GM12864 (cell line): ENCODE measurements around the gene TMEM33.

ENCODE experiments used
- DNase-seq: peaks from one replicate; pipeline ENCODE4 v3.0.0-alpha.2; 2011; ENCODE audit warnings: low read depth
- H3K4me3 ChIP-seq: 2 replicates; pipeline ENCODE4 v1.5.1; 2011; ENCODE audit warnings: mild to moderate bottlenecking, low read depth, low read length, control low read depth
- CTCF ChIP-seq: IDR thresholded peaks from 2 replicates; pipeline ENCODE4 v1.5.1; 2011; ENCODE audit warnings: low read depth, mild to moderate bottlenecking, moderate library complexity, low read length, control low read depth, inconsistent platforms; ENCODE audit errors: missing control alignments

The TMEM33 gene

GRCh38 chr4:41963105-41963504 lies 27.9 kb downstream of the TMEM33 start:
- no peak overlapping the region for H3K4me3 ChIP-seq
- TF ChIP-seq CTCF = peak; percentile 21
- DNase-seq = no peak

GRCh38 chr4:41964401-41964800 lies 29.2 kb downstream of the TMEM33 start:
- H3K4me3 ChIP-seq = no peak overlapping the region
- no peak for DNase-seq
- no peak for TF ChIP-seq CTCF

GRCh38 chr4:41967392-41967791 lies 32.2 kb downstream of the TMEM33 start:
- TF ChIP-seq CTCF = no peak
- no peak for DNase-seq
- H3K4me3 ChIP-seq = no peak overlapping the region

GRCh38 chr4:41969671-41970070 lies 34.4 kb downstream of the TMEM33 start:
- no peak for TF ChIP-seq CTCF
- no peak overlapping the region for H3K4me3 ChIP-seq
- no peak for DNase-seq

GRCh38 chr4:41975341-41975740 lies 40.1 kb downstream of the TMEM33 start:
- no peak for TF ChIP-seq CTCF
- DNase-seq = no peak
- H3K4me3 ChIP-seq = no peak overlapping the region

- no peak for DNase-seq
- no peak overlapping the region for H3K4me3 ChIP-seq
- TF ChIP-seq CTCF = no peak
These were observed 41.7 kb downstream of the TMEM33 start for GRCh38 chr4:41976775-41977516.

GRCh38 chr4:41977709-41978108 lies 42.5 kb downstream of the TMEM33 start:
- no peak for TF ChIP-seq CTCF
- DNase-seq = no peak
- H3K4me3 ChIP-seq = no peak overlapping the region
